MM.1S (cell line): ENCODE results near the gene OR8B8.

ENCODE experiments used
- EZH2 ChIP-seq: fragments of 300-600 bp; sonication (generic); optimal IDR thresholded peaks from 2 replicates; pipeline ENCODE3; 2017; ENCODE audit warnings: low read depth, mild to moderate bottlenecking, antibody characterized with exemption, low read length, mixed read lengths
- EZH2phosphoT487 ChIP-seq: fragments of 300-600 bp; sonication (generic); IDR thresholded peaks from 2 replicates; pipeline ENCODE4 v1.6.1; 2018; ENCODE audit warnings: antibody characterized with exemption, low read length
- TF ChIP-seq, protein P1 (sequence below): fragments of 300-600 bp; sonication (generic); IDR thresholded peaks from 2 replicates; pipeline ENCODE4 v1.5.1; 2016; ENCODE audit warnings: antibody characterized with exemption, low read length, mixed read lengths

DNA sequence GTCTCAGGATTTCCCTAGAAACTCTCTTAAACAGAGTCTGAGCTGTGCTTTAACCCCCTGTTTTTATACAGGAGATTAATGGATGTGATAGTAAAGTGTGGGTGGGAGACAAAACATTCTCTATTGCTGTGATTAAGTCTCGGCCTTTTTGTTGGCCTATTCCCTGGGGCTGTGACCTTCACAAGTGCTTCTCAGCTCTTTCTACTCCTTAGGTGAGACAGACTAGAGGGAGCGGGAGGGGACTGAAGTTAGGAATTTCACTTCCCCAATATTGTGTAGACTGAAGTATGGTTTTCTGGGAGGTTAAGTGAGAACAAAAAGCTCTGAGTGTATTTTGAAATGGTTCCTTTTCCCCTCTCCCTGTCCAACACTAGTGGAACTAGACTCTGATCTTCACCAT is 29.8 kb upstream of the OR8B8 start:
- TF ChIP-seq, protein P1, sequence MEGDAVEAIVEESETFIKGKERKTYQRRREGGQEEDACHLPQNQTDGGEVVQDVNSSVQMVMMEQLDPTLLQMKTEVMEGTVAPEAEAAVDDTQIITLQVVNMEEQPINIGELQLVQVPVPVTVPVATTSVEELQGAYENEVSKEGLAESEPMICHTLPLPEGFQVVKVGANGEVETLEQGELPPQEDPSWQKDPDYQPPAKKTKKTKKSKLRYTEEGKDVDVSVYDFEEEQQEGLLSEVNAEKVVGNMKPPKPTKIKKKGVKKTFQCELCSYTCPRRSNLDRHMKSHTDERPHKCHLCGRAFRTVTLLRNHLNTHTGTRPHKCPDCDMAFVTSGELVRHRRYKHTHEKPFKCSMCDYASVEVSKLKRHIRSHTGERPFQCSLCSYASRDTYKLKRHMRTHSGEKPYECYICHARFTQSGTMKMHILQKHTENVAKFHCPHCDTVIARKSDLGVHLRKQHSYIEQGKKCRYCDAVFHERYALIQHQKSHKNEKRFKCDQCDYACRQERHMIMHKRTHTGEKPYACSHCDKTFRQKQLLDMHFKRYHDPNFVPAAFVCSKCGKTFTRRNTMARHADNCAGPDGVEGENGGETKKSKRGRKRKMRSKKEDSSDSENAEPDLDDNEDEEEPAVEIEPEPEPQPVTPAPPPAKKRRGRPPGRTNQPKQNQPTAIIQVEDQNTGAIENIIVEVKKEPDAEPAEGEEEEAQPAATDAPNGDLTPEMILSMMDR, result no peak
- TF ChIP-seq EZH2, result no peak
- TF ChIP-seq EZH2phosphoT487, result no peak
